ENCODE data around the gene FALEC. TPM values are rescaled to one million over a fixed set of nuclear protein-coding genes. Genes with fewer than 3 reads are reported as not detected.

FALEC gene
- total and polyA plus RNA-seq, 2 of the 8 experiments (the other 6 are each of a cell fraction or from before 2014, with no cell fraction given) = not detected

- H3K9me3 ChIP-seq (ENCODE audit: insufficient read depth in 2 of 2, low read depth in 1 of 2, low read length in 1 of 2) = no peaks in the 10 kb centered on the region
- peak overlapping the region; percentile 91 for H3K4ac ChIP-seq (replicated peaks; ENCODE audit: insufficient read length, low read depth, low read length)
- H4K5ac ChIP-seq (ENCODE audit: insufficient read length, low read depth, low read length) = peak overlapping the region; percentile 70
- H3K79me2 ChIP-seq (ENCODE audit: control insufficient read depth in 1 of 2, insufficient read depth in 2 of 2, low read length in 2 of 2) = peaks cover 5 to 68% of the 10 kb centered on the region in 2 experiments; a peak in 3 of 4 replicates
- FAIRE-seq (no peak), DNase-seq (ENCODE audit: low read depth in 1 of 2, low spot score in 2 of 2) (no peak)
- no peak overlapping the region for H2AFZ ChIP-seq (ENCODE audit: low read length)
- peak overlapping the region; percentile 57 for H3K18ac ChIP-seq (ENCODE audit: extremely low read depth, low read length)
- H3K23ac ChIP-seq (ENCODE audit: insufficient read length) = no peak overlapping the region
- H3K9ac ChIP-seq (replicated peaks in 1 of 4; ENCODE audit: extremely low read depth in 1 of 4, low read depth in 3 of 4, low read length in 3 of 4) = peak overlapping the region in 3 of 4 experiments; percentile 76 to 82 (median 81); a peak in 6 of 7 replicates
- ChIA-PET CTCF (ENCODE audit: partially characterized antibody) (interaction anchor here (0.9 to 13.7 kb wide), 5 partner anchors 9 to 60 kb away, joined by 3 to 210 read pairs (median 6); no protein-coding TSS in a partner anchor), POLR2A (ENCODE audit: partially characterized antibody) (interaction anchor here (0.6 to 43.7 kb wide), 13 partner anchors 8 to 228 kb away, joined by 3 to 1380 read pairs (median 5); partner anchors contain the start of genes ADAMTSL4, ENSA, FALEC and GOLPH3L)
- no peak overlapping the region for H3K14ac ChIP-seq (ENCODE audit: insufficient read length)
- no peaks in the 10 kb centered on the region; the same call in 1 of the 2 replicates for H3K79me1 ChIP-seq (ENCODE audit: low read depth, low read length)
- H2BK15ac ChIP-seq (ENCODE audit: low read length) = no peak overlapping the region; the same call in 1 of the 2 replicates
- peak overlapping the region; percentile 96 for H4K91ac ChIP-seq (replicated peaks; ENCODE audit: insufficient read length, low read length)
- H4K20me1 ChIP-seq (replicated peaks in 1 of 2; ENCODE audit: control insufficient read depth in 1 of 2, insufficient read depth in 2 of 2, low read length in 2 of 2) = peaks cover 0 to 2% of the 10 kb centered on the region in 2 experiments
- H3K4me1 ChIP-seq (replicated peaks in 1 of 4; ENCODE audit: control insufficient read depth in 3 of 4, insufficient read depth in 4 of 4, low read length in 3 of 4) = peaks cover 27 to 39% (median 29%) of the 10 kb centered on the region in 4 experiments
- 35% methylated on average over 3 of the region's 3 CpGs; no CpG with 5 or more reads in 1 of the 2 experiments for WGBS, 2 experiments (ENCODE audit: extremely low coverage in 1 of 2, insufficient coverage in 1 of 2, insufficient read length in 1 of 2, insufficient replicate concordance in 2 of 2, low coverage in 1 of 2, low lambda C conversion rate in 2 of 2, missing lambda C conversion rate in 1 of 2)
- H3K56ac ChIP-seq (replicated peaks; ENCODE audit: insufficient read length, low read depth, low read length) = peak overlapping the region; percentile 60
- H3K36me3 ChIP-seq (ENCODE audit: control insufficient read depth in 2 of 4, insufficient read depth in 4 of 4, low read length in 3 of 4) = peaks cover 0 to 7% (median 3%) of the 10 kb centered on the region in 4 experiments; a peak in 2 of 8 replicates
- H2AK5ac ChIP-seq (ENCODE audit: low read depth, low read length) = peak overlapping the region; percentile 55; the same call in 1 of the 2 replicates
- no peaks in the 10 kb centered on the region for H3K27me3 ChIP-seq (replicated peaks in 1 of 4; ENCODE audit: control insufficient read depth in 3 of 4, extremely low read depth in 1 of 4, insufficient read depth in 3 of 4, low read length in 3 of 4)
- 0 out of 2 replicates have a peak, but pooled peaks cover 2% of the 10 kb centered on the region for H3K23me2 ChIP-seq (ENCODE audit: low read depth, low read length)
- H2BK120ac ChIP-seq (replicated peaks; ENCODE audit: low read depth, low read length) = peak overlapping the region; percentile 96
- peak overlapping the region; percentile 94 for H2BK5ac ChIP-seq (ENCODE audit: low read depth, low read length)
- H2BK20ac ChIP-seq (ENCODE audit: low read length) = peak overlapping the region; percentile 74
- H3K27ac ChIP-seq (ENCODE audit: low read depth, low read length) = peak overlapping the region; percentile 95
- peak overlapping the region; percentile 84 for H2BK12ac ChIP-seq (ENCODE audit: low read depth, low read length)
- H3K4me3 ChIP-seq (ENCODE audit: extremely low read depth in 1 of 4, insufficient read depth in 2 of 4, low read depth in 3 of 4, low read length in 4 of 4) = peak overlapping the region; percentile 5 to 51 (median 37); a peak in 7 of 8 replicates
- H4K8ac ChIP-seq (ENCODE audit: extremely low read depth, insufficient read depth, low read length) = peak overlapping the region; percentile 79; the same call in 1 of the 2 replicates
- H3K4me2 ChIP-seq (ENCODE audit: insufficient read depth in 1 of 2, low read depth in 2 of 2, low read length in 2 of 2) = peak overlapping the region; percentile 73 to 75
- TF ChIP-seq CHD2 (IDR thresholded peaks at IDR 0.05; ENCODE audit: low read length) = no peak
Measured at GRCh38 chr1:150567341-150567716, 51.8 kb downstream of the FALEC start.
